Brain microvascular endothelial cell (primary cell): ENCODE measurements around the gene EVA1C.
"Not testable (repeated sequence)": the region's sequence is repeated elsewhere in the genome, so short reads cannot be mapped to it uniquely, and the experiment has no call there.

Experiments used
- DNase-seq: peaks from one replicate; pipeline ENCODE4 v3.0.0-alpha.2; 2020
- H3K27ac ChIP-seq: fragments of 250-450 bp; sonication (Bioruptor Pico); 2 replicates; pipeline ENCODE4 v1.5.1; 2020; ENCODE audit warnings: mild to moderate bottlenecking, moderate library complexity
- H3K27me3 ChIP-seq: fragments of 250-450 bp; sonication (Bioruptor Pico); replicated peaks from 2 replicates; pipeline ENCODE4 v1.5.1; 2020; ENCODE audit warnings: mild to moderate bottlenecking
- H3K36me3 ChIP-seq: fragments of 250-450 bp; sonication (Bioruptor Pico); replicated peaks from 2 replicates; pipeline ENCODE4 v1.5.1; 2020; ENCODE audit warnings: mild to moderate bottlenecking
- H3K4me3 ChIP-seq: 2 replicates; pipeline ENCODE4 v1.5.1; 2011; ENCODE audit warnings: low read depth, mild to moderate bottlenecking, control low read depth, low read length, moderate library complexity
- in situ Hi-C: cut with HindIII; loops from 2 replicates; pipeline ENCODE4 v1.10.0; 2017; ENCODE audit warnings: low sequenced_read_pairs, low pct_ligation_motif_present
- TF ChIP-seq, protein P1 (sequence below): IDR thresholded peaks from 2 replicates; pipeline ENCODE4 v1.5.1; 2011; ENCODE audit warnings: low read depth, mild to moderate bottlenecking, moderate library complexity, low read length, control low read depth, inconsistent platforms; ENCODE audit errors: missing control alignments

EVA1C gene

GRCh38 chr21:32523988-32524719, 111.6 kb downstream of the EVA1C start:
- DNase-seq, result peak; percentile 64
- H3K4me3 ChIP-seq, result no peak overlapping the region
- H3K27me3 ChIP-seq, result no peaks in the 10 kb centered on the region
- TF ChIP-seq, protein P1, sequence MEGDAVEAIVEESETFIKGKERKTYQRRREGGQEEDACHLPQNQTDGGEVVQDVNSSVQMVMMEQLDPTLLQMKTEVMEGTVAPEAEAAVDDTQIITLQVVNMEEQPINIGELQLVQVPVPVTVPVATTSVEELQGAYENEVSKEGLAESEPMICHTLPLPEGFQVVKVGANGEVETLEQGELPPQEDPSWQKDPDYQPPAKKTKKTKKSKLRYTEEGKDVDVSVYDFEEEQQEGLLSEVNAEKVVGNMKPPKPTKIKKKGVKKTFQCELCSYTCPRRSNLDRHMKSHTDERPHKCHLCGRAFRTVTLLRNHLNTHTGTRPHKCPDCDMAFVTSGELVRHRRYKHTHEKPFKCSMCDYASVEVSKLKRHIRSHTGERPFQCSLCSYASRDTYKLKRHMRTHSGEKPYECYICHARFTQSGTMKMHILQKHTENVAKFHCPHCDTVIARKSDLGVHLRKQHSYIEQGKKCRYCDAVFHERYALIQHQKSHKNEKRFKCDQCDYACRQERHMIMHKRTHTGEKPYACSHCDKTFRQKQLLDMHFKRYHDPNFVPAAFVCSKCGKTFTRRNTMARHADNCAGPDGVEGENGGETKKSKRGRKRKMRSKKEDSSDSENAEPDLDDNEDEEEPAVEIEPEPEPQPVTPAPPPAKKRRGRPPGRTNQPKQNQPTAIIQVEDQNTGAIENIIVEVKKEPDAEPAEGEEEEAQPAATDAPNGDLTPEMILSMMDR, result no peak
- in situ Hi-C loops, result no loop called here
- no peaks in the 10 kb centered on the region for H3K36me3 ChIP-seq
- peak overlapping the region; percentile 81 for H3K27ac ChIP-seq

GRCh38 chr21:32525282-32525681, 112.8 kb downstream of the EVA1C start:
- TF ChIP-seq, protein P1, result no peak
- Histone ChIP-seq H3K4me3 (no peak overlapping the region), H3K27ac (no peak overlapping the region), H3K27me3 (no peaks in the 10 kb centered on the region), H3K36me3 (no peaks in the 10 kb centered on the region)
- in situ Hi-C loops, result no loop called here
- DNase-seq, result no peak

DNA sequence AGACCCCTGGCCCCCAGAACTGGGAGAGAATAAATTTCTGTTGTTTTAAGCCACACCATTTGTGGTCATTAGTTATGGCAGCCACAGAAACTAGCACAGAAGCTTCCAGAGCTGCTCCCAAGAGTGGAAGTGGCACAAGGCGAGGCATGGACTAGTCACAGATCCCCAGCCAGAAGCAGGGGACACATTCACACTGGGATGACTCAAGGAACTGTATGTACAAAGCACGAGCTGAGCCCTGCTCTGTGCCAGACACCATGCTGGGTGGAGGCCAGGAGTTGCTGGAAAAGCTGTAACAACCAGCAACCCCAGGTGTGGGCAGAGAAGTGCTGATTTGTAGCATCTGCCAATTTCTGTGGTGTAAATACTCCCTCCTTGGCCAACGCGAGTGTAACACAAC, 117.2 kb downstream of the EVA1C start:
- H3K4me3 ChIP-seq, result no peak overlapping the region
- no peak for DNase-seq
- no peaks in the 10 kb centered on the region for H3K27me3 ChIP-seq
- in situ Hi-C loops, result no loop called here
- no peaks in the 10 kb centered on the region for H3K36me3 ChIP-seq
- TF ChIP-seq, protein P1, result no peak
- H3K27ac ChIP-seq, result no peak overlapping the region

GRCh38 chr21:32530809-32531208, 118.3 kb downstream of the EVA1C start:
- DNase-seq, H3K36me3 ChIP-seq, in situ Hi-C loops, H3K4me3 ChIP-seq, H3K27ac ChIP-seq, H3K27me3 ChIP-seq: not testable (repeated sequence)

GRCh38 chr21:32531561-32531960, 119.1 kb downstream of the EVA1C start:
- in situ Hi-C loops, H3K27me3 ChIP-seq, H3K4me3 ChIP-seq, DNase-seq, H3K27ac ChIP-seq, H3K36me3 ChIP-seq: not testable (repeated sequence)

GRCh38 chr21:32532636-32533035, 120.1 kb downstream of the EVA1C start:
- Histone ChIP-seq H3K27ac (no peak overlapping the region), H3K36me3 (no peaks in the 10 kb centered on the region), H3K27me3 (no peaks in the 10 kb centered on the region), H3K4me3 (no peak overlapping the region)
- in situ Hi-C loops, result no loop called here
- TF ChIP-seq, protein P1, result no peak
- DNase-seq, result no peak

- H3K4me3 ChIP-seq, result no peak overlapping the region
- in situ Hi-C loops, result no loop called here
- H3K27me3 ChIP-seq, result no peaks in the 10 kb centered on the region
- DNase-seq, result no peak
- TF ChIP-seq, protein P1, result no peak
- no peak overlapping the region for H3K27ac ChIP-seq
- no peaks in the 10 kb centered on the region for H3K36me3 ChIP-seq
These were observed 120.5 kb downstream of the EVA1C start for GRCh38 chr21:32533053-32533452.
